ENCODE results near the gene ULK1. TPM values are rescaled to one million over a fixed set of nuclear protein-coding genes. Genes with fewer than 3 reads are reported as not detected.

Gene ULK1
- total RNA-seq (2014; rRNA removed; shearing (Covaris generic)) = 3.0 and 4.2 TPM in 2 replicates

DNA sequence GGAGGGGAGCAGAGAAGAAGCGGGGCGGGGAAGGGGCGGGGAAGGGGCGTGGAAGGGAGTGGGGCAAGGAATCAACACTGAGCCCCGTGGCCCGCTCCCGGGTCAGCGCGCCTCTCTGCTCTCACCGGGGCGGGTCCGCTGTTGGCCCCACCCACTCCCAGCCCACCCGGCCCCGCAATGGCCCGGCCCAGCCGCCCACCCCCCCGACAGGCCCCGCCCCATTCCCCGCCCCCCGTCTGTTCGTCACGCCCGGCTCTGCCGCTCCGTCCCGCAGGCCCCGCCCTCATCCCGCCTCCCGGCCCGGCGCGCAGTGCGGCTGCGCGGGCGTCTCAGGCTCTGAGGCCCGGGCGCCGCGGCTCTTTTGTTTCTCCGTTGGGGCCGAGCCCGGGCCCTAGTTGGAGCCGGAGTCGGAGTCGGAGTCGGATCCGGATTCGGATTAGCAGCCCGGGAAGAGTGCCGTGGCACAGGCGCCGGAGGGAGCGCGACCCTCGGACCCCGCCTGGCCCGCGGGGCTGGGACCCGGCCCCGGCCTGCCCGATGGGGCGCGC is at the start of gene ULK1:
Gene ULK1, plus strand, starts transcription at position 310 of the 548 bp plus-strand sequence. CDS start 380 bp downstream, outside the sequence.
- peak; percentile 84 for DNase-seq (ENCODE audit: low read depth)

DNA sequence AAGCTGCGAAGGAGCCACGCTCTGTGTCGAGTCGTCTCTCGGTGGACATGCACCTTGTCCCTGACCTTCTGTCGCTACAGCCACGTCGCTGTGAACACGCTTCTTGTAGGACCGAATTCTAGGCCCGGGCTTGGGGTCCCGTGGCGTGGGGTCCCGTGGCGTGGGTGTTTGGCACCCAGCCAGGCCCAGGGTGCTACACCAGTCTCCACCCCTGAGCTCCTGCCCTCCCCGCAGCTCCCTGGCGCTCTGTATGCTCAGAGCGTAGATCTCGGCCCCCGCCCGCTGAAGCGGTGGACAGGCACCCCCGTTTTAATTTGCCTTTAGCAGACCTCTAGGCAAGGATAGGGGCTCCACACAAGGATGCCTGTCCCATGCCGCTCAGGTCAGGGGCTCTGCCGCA is 49.8 kb upstream of the ULK1 start:
- DNase-seq (ENCODE audit: low read depth) = no peak

DNA sequence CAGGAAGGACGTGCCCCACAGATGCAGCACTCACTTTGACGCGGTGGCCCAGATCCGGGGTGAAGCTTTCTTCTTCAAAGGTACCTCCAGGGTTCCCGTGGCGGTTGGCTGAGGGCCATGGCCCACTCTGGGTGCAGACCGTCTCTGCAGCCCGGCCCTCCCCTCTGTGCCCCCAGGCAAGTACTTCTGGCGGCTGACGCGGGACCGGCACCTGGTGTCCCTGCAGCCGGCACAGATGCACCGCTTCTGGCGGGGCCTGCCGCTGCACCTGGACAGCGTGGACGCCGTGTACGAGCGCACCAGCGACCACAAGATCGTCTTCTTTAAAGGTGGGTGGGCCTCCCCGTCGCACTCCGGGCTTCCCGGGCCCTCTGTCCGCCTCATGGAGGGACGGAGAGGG is 49.3 kb upstream of the ULK1 start:
- DNase-seq (ENCODE audit: low read depth) = no peak

DNA sequence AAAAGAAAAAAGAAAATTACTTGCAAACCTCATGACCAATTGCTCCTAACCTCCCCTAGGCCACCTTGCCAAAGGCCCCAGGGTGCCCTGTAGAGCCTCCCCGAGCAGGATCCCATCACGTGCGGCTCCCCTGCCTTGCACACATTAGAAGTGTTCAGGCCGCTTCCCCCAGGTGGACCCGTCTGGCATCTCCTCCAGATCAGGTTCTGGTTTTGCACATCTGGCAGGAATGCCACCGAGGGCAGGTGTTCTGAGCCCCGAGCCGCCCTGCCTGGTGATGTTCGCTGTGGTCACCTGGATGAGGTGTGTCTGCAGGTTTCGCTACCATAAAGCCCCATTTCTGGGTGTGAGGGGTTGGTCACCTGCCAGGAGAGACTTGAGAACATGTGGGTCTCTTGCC is 47.0 kb upstream of the ULK1 start:
- DNase-seq (ENCODE audit: low read depth) = no peak

DNA sequence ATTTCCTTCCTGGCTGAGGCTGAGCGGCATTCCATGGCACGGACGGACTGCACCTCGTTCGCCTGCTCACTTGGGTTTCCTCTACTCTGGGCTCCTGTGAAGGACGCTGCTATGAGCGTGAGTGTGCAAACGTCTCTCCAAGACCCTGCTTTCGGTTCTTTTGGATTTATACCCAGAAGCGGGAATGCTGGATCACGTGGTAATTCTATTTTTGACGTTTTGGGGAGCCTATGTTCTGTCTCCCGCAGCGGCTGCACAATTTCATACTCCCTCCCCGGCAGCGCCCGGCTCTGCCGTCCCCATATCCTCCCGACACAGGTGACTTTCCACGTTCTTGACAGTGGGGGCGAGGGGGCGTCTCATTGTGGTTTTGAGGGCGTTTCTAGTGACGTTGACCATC is 45.7 kb upstream of the ULK1 start:
- no peak for DNase-seq (ENCODE audit: low read depth)

DNA sequence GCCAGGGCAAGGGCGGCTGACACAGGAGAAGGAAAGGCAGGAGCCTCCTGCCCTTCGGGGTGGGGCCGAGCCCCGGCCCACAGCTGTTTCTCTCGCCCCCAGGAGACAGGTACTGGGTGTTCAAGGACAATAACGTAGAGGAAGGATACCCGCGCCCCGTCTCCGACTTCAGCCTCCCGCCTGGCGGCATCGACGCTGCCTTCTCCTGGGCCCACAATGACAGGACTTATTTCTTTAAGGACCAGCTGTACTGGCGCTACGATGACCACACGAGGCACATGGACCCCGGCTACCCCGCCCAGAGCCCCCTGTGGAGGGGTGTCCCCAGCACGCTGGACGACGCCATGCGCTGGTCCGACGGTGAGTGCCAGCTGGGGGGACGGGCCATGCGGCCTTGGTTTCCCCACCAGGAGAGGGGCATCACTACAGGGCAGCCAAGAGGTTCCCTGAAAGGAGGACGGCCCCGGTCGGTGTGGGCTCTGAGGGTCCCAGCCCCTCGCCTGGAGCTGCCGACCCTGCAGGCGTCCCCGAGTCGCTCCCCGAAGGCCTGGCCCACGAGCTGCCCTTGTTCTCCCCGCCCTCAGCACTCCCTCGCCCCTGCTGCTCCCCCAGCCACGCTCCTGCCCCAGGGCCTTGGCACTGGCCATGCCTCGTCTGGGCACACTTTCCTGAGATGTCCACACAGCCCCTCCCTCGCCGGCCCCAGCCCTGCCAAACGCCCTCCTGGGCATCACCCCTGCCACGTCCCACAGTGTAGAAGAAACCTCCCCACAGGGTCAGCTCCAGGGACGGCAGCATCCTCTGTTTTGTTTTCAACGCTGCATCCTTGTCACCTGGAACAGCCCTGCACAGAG is 44.5 kb upstream of the ULK1 start:
- no peak for DNase-seq (ENCODE audit: low read depth)

DNA sequence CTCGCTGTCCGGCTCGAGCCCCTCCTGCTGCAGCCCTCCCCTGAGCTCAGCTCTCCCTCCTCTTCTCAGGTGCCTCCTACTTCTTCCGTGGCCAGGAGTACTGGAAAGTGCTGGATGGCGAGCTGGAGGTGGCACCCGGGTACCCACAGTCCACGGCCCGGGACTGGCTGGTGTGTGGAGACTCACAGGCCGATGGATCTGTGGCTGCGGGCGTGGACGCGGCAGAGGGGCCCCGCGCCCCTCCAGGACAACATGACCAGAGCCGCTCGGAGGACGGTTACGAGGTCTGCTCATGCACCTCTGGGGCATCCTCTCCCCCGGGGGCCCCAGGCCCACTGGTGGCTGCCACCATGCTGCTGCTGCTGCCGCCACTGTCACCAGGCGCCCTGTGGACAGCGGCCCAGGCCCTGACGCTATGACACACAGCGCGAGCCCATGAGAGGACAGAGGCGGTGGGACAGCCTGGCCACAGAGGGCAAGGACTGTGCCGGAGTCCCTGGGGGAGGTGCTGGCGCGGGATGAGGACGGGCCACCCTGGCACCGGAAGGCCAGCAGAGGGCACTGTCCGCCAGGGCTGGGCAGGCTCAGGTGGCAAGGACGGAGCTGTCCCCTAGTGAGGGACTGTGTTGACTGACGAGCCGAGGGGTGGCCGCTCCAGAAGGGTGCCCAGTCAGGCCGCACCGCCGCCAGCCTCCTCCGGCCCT is 43.4 kb upstream of the ULK1 start:
- DNase-seq (ENCODE audit: low read depth) = no peak

DNA sequence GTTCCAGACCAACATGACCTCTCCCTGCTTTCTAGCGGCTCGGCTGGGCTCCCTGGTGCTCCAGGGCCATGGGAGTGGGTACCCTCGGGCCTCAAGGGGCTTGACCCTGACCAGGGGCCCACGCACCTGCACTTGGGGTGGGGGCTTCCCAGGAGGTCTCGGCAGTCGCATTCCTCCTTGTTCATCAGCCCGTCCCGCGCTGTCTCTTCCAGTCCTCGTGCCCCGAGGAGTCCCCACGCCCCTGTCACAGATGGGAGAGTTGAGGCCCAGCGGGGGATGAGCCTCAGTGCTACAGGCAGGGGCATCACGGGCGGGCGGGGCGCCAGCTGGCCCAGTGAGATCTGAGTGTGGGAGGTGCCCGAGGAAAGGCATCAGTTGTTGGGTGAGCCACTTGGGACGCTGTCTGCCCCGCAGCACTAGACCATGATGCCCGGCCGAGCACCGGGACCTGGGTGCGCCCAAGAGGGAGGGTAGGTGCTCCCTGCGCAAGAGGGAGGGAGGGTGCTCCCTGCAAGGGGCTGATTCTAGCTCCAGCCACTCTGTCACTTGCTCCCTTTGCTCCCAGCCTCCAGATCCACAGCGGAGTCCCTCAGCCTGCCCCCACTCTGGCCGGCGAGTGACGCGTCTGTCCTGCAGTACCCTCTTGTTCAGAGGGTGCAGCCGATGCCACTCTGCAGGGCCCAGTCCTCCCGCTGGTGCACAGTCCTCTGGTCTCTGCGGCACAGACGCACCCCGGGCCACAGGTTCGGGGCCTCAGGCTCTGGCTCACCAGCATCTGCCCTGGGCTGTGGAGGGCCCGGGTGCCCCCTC is 42.5 kb upstream of the ULK1 start:
- no peak for DNase-seq (ENCODE audit: low read depth)

DNA sequence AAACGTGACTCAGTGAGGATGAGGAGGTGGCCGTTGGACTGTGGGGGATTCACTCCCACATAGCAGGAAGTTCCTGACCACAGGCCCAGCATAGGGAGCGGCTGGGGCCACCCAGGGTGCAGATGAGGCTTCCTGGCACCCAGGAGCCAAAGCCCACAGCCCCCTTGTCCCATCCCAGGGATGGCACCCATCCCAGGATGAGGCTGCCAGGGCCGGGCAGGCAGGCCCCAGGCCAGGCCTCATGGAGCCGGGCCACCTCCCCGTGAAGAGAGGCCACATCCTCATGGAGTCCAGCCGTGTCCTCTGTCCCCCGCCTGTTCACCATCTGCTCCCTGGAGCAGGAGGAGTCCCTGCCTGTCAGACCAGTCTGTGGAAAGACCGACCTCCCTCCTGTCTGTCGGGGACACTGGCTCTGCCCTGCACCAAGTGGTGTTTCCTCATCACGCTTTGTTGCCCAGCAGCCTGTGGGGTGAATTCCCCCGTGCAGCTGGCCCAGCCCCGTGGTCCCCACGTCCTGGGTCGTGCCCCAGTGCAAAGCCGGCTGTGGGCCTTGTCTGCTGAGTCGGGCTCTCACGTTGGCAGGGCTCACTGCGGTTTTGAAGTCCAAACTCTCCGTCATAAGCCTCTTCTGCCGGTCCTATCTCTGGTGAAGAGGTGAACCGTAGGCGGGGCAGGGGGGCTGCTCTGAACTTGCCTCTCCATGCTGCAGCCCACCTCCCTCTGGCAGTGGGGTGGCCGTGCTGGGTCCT is 41.7 kb upstream of the ULK1 start:
- peak; percentile 93 for DNase-seq (ENCODE audit: low read depth)

DNA sequence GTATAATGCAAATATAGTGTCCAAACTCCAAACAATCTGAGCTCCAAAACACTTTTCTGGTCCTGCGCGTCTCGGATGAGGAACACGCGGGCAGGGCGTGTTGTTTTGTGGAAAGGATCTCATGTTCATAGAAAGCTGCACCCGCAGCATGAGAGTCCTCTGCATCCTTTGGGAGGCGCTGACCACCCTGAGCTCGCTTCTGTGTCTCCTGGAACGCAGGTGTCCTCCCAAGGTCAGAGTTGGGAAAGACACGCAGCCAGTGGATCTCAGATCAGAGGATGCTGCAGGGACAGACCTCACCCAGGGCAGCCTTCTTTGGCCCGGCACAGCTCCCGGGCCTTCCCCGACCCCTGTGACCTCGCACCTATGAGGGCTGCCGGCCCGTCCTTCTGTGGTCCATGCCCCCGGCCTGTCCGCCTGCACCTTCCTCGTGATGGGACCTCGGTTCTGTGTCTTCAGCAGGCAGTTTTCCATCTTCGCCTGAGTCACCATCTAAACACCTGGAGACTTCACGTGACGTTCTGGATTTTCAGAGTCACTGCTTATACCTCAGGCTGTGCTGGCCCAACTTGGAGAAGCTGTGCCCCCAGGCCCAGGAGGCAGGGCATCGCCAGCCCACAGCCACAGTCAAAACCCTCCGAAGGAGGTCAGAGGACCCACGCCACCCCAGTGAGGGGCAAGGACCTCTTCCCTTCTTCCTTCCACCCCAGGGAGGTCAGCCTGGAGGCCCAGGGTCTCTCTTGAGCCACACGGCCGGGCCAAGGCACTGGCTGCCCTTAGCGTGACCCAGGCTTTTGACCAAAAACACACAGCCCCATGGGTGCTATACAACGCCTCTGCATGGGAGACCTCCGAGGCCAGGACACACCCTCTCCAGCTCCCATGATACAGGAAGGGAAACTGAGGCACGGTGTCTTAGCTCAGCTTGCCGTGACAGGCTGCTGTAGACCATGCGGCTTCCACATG is 40.3 kb upstream of the ULK1 start:
- DNase-seq (ENCODE audit: low read depth) = peak; percentile 44

DNA sequence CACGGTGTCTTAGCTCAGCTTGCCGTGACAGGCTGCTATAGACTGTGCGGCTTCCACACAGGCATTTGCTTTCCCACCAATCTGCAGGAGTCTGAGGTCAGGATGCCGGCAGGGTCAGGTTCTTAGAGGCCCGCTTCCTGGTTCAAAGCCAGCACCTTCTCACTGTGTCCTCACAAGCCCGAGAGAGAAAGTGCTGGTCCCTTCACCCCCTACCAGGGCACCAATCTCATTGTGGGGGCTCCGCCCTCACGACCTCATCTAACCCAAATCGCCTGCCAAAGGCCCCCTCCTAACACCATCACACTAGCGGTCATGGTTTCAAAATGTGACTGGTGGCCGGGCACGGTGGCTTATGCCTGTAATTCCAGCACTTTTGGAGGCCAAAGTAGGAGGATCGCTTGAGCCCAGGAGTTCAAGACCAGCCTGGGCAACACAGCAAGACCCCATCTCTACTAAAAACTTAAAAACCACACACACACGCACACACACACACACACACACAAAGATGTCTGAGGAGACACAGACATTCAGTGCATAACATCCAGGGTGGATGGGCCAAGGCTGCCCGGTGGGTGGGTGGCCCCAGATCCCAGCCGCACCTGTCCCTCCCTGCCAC is 39.5 kb upstream of the ULK1 start:
- DNase-seq (ENCODE audit: low read depth) = peak; percentile 27

DNA sequence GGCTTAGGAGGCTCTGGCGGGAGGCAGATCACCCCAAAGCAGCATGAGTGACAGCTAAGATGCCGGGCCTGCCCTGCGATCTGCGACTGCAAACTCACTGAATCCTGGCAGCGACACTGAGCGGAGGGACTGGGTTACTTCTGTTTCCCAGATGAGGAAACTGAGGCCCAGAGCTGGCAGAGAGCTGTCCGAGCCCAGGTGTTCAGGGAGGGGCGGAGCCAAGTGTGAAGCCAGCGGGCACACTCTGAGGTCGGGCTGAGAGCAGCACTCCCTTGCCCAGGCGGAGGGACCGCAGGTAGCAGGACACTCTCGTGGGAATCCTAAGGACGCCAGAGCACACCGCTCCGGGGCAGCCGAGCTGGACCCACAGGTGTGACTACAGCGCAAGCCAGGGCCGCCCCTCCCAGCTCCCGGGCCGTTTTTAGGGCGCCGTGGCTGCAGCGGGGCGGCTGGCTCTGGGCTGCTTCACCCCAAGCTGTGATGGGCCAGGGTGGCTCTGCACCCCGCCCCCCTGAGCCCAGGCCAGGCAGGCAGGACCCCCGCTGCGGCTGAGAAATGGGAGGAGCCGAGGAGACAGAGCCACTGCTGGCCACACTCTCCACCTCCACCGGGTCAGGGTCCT is 38.8 kb upstream of the ULK1 start:
- DNase-seq (ENCODE audit: low read depth) = no peak

DNA sequence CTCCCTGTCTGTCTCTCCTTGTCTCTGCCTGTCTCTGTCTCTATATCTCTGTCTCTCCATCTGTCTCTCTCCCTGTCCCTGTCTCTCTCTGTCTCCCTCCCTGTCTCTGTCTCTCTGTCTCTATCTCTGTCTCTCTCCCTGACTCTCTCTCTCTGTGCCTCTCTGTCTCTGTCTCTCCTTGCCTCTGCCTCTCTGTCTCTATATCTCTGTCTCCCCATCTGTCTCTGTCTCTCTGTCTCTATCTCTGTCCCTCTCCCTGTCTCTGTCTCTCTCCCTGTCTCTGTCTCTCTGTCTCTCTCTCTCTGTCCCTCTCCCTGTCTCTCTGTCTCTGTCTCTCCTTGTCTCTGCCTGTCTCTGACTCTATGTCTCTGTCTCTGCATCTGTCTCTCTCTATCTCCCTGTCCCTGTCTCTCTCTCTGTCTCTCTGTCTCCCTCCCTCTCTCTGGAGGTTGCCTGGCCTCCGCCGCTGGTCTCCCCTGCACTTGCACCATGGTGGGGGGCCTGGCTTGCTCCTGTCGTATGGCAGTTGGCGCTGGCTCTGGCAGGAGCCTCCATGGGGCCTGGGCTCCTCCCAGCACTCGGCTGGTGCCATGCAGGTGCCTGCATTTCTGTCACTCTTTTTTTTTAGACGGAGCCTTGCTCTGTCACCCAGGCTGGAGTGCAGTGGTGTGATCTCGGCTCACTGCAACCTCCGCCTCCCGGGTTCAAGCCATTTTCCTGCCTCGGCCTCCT is 37.9 kb upstream of the ULK1 start:
- DNase-seq (ENCODE audit: low read depth) = no peak

DNA sequence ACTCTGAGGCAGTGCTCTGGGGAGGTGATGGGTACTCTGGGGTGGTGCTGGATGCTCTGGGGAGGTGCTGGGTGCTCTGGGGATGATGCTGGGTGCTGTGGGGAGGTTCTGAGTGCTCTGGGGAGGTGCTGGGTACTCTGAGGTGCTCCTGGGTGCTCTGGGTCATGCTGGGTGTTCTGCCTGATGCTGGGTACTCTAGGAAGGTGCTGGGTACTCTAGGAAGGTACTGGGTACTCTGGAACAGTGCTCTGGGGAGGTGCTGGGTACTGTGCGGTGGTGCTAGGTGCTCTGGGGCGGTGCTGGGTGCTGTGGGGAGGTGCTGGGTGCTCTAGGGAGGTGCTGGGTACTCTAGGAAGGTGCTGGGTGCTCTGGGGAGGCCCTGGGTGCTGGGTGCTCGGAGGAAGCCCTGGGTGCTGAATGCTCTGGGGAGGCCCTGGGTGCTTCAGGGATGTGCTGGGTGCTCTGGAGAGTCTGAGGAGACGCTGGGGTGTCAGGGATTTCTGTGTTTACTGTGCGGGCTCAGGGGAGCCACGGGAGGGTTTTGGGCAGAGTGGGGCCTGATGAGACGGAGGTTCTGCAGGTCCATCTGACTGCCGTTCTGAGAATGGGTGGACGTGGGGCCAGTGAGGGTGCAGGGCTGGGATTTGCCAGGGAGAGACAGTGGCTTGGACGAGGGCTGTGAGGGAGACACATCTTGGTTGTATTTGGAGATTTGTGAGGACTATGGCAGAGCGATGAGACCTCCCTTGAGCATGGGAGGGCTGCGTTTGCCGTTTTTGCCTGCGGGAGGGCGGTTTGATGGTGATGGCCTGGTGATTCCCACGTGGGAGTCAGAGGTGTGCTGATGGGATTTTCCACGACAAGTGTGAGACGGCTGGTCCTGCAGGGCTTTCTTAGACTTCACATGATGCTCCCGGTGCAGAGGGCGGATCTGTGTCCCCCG is 36.2 kb upstream of the ULK1 start:
- DNase-seq (ENCODE audit: low read depth) = peak; percentile 39

DNA sequence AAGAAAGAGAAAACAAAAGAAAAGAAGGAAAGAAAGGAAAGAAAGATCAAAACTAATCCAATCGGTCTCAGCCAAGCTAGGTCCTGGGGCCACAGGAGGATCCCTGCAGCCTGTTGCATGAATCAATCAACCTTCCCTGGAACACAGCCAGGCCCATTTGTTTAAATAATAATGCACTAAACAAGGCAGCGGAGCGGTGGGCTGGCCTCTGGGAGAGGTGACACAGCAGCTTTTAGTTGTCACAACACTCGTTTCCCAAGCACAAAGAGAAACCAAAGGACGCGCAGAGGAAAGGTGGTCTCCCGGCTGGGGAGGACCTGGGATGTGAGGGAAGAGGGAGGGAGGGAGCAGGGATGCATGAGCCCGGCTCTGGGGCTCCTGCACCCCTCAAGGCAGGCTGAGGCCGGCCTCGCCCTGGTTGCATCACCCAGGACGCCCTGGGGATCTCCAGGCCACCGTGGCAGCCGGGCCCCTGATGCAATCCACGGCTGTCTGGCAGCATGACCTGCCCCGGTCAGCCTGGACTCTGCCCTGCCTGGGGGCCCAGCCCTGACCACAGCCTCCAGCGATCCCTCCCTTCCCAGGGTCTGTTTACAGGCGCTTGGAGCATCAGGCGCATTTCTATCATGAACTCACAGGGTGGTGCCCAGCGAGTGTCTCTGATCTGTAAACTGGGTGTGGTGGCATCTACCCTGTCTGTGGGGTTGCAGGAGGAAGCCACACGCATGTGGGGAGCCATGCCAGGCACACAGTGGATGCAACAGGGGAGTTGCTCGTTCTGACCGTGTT is 33.8 kb upstream of the ULK1 start:
- DNase-seq (ENCODE audit: low read depth) = peak; percentile 92
